GM19455 (cell line): ENCODE data around the gene ZNF195.
"Not testable (repeated sequence)": the region's sequence is repeated elsewhere in the genome, so short reads cannot be mapped to it uniquely, and the experiment has no call there.

Experiments used
- ATAC-seq: cut with Tn5 transposase; IDR thresholded peaks from one replicate; pipeline ENCODE4 v1.9.1; 2021; ENCODE audit not compliant: unreplicated experiment

Gene ZNF195

GRCh38 chr11:3378426-3379423 is at the start of gene ZNF195:
Gene ZNF195, minus strand, starts transcription at chr11:3379146. Its CDS starts 106 bp downstream, at chr11:3379040.
- ATAC-seq: peak; percentile 99

GRCh38 chr11:3428076-3428475 is 49.1 kb upstream of the ZNF195 start:
- ATAC-seq: not testable (repeated sequence)

GRCh38 chr11:3426541-3426940 is 47.6 kb upstream of the ZNF195 start:
- ATAC-seq: not testable (repeated sequence)

- not testable (repeated sequence) for ATAC-seq
These were observed 45.0 kb upstream of the ZNF195 start for GRCh38 chr11:3423928-3424327.

- not testable (repeated sequence) for ATAC-seq
These were observed 44.3 kb upstream of the ZNF195 start for GRCh38 chr11:3423138-3423731.

- peak; percentile 97 for ATAC-seq
These were observed 43.6 kb upstream of the ZNF195 start for GRCh38 chr11:3422380-3423137.

GRCh38 chr11:3421608-3422379 is 42.8 kb upstream of the ZNF195 start:
- not testable (repeated sequence) for ATAC-seq

GRCh38 chr11:3420281-3421042 is 41.5 kb upstream of the ZNF195 start:
- ATAC-seq: not testable (repeated sequence)

GRCh38 chr11:3419496-3419895 is 40.5 kb upstream of the ZNF195 start:
- not testable (repeated sequence) for ATAC-seq

GRCh38 chr11:3417047-3417446 is 38.1 kb upstream of the ZNF195 start:
- ATAC-seq: not testable (repeated sequence)

GRCh38 chr11:3415301-3415700 is 36.4 kb upstream of the ZNF195 start:
- not testable (repeated sequence) for ATAC-seq

- ATAC-seq: not testable (repeated sequence)
These were observed 34.7 kb upstream of the ZNF195 start for GRCh38 chr11:3413666-3414065.

GRCh38 chr11:3412837-3413236 is 33.9 kb upstream of the ZNF195 start:
- ATAC-seq: no peak

GRCh38 chr11:3408722-3409121 is 29.8 kb upstream of the ZNF195 start:
- ATAC-seq: not testable (repeated sequence)

- ATAC-seq: not testable (repeated sequence)
These were observed 29.2 kb upstream of the ZNF195 start for GRCh38 chr11:3408058-3408605.

- not testable (repeated sequence) for ATAC-seq
These were observed 28.0 kb upstream of the ZNF195 start for GRCh38 chr11:3406937-3407336.

- ATAC-seq: not testable (repeated sequence)
These were observed 27.4 kb upstream of the ZNF195 start for GRCh38 chr11:3406223-3406875.

- ATAC-seq: not testable (repeated sequence)
These were observed 25.4 kb upstream of the ZNF195 start for GRCh38 chr11:3404076-3404925.
